Liver (tissue), 3 donors: ENCODE results near the gene NEURL1.

Source experiments
- CTCF ChIP-seq: fragments of 150-350 bp; IDR thresholded peaks from 2 replicates; pipeline ENCODE4 v1.5.1; 2017; ENCODE audit warnings: improper control_type of control experiment, low read depth, low read length; ENCODE audit not compliant: missing input control
- FOXA1 ChIP-seq: IDR thresholded peaks from 2 replicates; pipeline ENCODE4 v1.6.1; 2016; ENCODE audit warnings: antibody characterized with exemption
- JUND ChIP-seq, 2 donors: IDR thresholded peaks; 2 replicates each; pipeline ENCODE4 v1.6.1; 2016; ENCODE audit warnings: antibody characterized with exemption in 2 of 2
- MAX ChIP-seq: IDR thresholded peaks from 2 replicates; pipeline ENCODE4 v1.6.1; 2016; ENCODE audit warnings: antibody characterized with exemption
- RAD21 ChIP-seq, 2 donors: IDR thresholded peaks; 2 replicates each; pipeline ENCODE4 v1.6.1; 2016; ENCODE audit warnings: antibody characterized with exemption in 2 of 2, mild to moderate bottlenecking in 2 of 2
- REST ChIP-seq: IDR thresholded peaks from 2 replicates; pipeline ENCODE4 v1.6.1; 2016; ENCODE audit warnings: antibody characterized with exemption, mild to moderate bottlenecking
- TAF1 ChIP-seq: conservative IDR thresholded peaks from 2 replicates; pipeline ENCODE4 v1.6.1; 2016; ENCODE audit warnings: antibody characterized with exemption, mild to moderate bottlenecking
- YY1 ChIP-seq: IDR thresholded peaks from 2 replicates; pipeline ENCODE4 v1.6.1; 2016; ENCODE audit warnings: antibody characterized with exemption, mild to moderate bottlenecking
- donor health status: healthy.
- donor health status: healthy.

- TF ChIP-seq CTCF, result no peak
- no peak for TF ChIP-seq YY1
- no peak for TF ChIP-seq FOXA1
- TF ChIP-seq REST, result no peak
- TF ChIP-seq RAD21 (IDR thresholded peaks at IDR 0.05), result no peak
- TF ChIP-seq TAF1, result no peak
- TF ChIP-seq MAX, result no peak
- TF ChIP-seq JUND (IDR thresholded peaks at IDR 0.05), result no peak
Measured at GRCh38 chr10:103583871-103584215, 90.3 kb downstream of the NEURL1 start.
